GM12801 (cell line): ENCODE results near the gene RIC1.

Experiments used
- TF ChIP-seq, protein P1 (sequence below): IDR thresholded peaks from one replicate; pipeline ENCODE4 v1.5.1; 2011; ENCODE audit warnings: control low read depth; ENCODE audit not compliant: insufficient read length; ENCODE audit errors: extremely low read depth

The RIC1 gene

DNA sequence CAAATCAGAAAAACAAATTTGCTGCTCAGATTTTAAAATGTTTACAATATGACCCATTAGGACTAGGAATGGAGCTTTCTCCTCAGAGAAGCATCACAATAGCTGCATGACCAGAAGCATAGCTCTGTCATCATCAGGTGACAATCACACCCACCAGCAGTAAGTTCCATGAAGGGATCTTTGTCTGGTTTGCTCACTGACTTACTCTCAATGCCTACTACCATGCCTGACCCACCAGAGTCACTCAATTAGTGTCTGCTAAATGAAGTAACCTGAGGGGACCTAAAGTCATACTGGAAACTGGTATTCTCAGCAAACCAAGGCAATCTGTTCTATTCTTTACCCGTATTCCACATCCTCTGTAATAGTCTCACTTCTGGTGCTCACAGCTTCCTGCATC lies 196.3 kb downstream of the RIC1 start:
- TF ChIP-seq, protein P1, sequence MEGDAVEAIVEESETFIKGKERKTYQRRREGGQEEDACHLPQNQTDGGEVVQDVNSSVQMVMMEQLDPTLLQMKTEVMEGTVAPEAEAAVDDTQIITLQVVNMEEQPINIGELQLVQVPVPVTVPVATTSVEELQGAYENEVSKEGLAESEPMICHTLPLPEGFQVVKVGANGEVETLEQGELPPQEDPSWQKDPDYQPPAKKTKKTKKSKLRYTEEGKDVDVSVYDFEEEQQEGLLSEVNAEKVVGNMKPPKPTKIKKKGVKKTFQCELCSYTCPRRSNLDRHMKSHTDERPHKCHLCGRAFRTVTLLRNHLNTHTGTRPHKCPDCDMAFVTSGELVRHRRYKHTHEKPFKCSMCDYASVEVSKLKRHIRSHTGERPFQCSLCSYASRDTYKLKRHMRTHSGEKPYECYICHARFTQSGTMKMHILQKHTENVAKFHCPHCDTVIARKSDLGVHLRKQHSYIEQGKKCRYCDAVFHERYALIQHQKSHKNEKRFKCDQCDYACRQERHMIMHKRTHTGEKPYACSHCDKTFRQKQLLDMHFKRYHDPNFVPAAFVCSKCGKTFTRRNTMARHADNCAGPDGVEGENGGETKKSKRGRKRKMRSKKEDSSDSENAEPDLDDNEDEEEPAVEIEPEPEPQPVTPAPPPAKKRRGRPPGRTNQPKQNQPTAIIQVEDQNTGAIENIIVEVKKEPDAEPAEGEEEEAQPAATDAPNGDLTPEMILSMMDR = no peak
